GM18858 (cell line): ENCODE data around the gene ABCB6.

Source experiments
- ATAC-seq: cut with Tn5 transposase; IDR thresholded peaks from one replicate; pipeline ENCODE4 v1.9.1; 2021; ENCODE audit not compliant: unreplicated experiment

ABCB6 gene

GRCh38 chr2:219186754-219187456 is 31.9 kb downstream of the ABCB6 start:
- no peak for ATAC-seq

DNA sequence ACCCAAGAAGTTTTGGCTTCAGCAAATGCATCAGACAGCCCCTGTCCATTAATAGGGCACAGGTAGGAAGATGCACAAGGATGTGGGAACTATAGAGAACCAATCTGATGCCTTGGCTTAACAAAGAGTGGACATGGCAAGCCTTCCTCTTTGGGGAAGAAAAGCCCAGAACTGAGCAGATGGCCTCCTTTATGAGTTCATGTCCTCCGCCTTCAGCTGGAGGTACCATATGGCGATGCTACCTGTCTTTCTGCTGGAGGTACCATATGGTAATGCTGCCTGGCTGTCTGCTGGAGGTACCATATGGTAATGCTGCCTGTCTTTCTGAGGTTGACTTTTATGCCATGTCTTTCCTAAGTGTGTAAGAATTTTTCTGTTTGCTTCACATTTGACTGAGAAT is 34.6 kb downstream of the ABCB6 start:
- no peak for ATAC-seq

DNA sequence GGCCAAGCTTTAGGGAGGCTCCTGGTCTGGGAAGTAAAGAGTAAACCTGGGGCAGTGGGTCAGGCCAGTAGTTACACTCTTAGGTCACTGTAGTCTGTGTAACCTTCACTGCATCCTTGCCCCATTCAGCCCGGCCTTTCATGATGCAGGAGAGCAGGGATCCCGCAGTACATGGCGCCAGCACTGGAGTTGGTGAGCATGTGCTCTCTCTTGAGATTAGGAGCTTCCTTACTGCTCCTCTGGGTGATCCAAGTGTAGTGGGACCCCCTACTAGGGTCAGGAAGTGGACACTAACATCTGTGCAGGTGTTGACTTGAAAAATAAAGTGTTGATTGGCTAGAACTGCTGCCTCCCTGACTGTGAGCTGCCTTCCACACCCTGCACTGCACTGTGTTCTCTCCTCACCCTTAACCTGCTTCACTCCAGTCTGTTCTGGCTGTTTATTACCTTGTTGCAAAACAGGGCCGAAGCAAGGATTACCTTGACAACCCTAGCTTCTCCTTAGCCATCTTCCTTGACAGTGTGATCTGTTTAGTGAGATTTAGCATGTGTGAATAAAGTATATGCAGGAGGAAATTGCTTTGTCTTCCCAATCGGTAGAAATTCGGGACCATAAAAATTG is 35.5 kb downstream of the ABCB6 start:
- no peak for ATAC-seq

GRCh38 chr2:219182331-219183150 is 36.2 kb downstream of the ABCB6 start:
- ATAC-seq: no peak

GRCh38 chr2:219181531-219181930 is 37.2 kb downstream of the ABCB6 start:
- no peak for ATAC-seq

- no peak for ATAC-seq
Measured at GRCh38 chr2:219180961-219181360, 37.8 kb downstream of the ABCB6 start.

DNA sequence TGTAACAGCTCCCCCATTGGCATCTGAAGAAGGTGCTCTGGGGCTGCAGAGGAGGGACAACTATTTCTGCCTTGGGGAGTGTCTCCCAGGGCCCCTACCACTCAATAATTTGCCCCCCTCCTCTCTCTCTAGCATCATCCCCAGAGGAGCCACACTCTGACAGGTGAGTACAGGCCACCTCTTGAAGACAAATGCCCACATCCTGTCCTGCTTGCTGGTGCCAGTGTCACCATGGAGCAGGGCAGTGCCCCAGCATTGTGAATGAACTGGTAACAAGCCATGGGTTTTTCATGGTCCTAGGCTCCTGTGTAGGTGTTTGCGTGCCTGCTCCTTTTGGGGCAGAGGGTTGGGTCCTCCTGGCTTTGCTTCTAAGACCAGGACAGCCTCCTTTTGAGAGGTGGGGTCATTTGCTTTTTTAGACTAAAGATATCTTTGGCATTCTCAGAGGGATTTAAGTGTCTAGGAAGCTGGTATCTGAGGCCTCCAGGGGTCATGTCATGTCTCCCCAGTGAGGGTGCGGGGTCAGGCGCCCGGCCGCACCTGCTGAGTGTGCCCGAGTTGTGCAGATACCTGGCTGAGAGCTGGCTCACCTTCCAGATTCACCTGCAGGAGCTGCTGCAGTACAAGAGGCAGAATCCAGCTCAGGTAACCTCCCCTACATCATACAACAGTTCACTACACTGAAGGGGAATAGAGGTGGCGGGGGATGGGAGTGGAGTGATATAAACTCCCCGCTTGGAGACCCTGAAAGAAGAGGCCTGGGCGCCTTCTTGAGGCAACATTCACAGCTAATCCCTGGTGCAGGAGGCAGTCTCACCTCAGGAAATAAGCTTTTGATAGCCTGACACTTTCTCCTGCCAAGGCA is 38.9 kb downstream of the ABCB6 start:
- no peak for ATAC-seq

- peak; percentile 9 for ATAC-seq
Measured at GRCh38 chr2:219178377-219179175, 40.2 kb downstream of the ABCB6 start.

DNA sequence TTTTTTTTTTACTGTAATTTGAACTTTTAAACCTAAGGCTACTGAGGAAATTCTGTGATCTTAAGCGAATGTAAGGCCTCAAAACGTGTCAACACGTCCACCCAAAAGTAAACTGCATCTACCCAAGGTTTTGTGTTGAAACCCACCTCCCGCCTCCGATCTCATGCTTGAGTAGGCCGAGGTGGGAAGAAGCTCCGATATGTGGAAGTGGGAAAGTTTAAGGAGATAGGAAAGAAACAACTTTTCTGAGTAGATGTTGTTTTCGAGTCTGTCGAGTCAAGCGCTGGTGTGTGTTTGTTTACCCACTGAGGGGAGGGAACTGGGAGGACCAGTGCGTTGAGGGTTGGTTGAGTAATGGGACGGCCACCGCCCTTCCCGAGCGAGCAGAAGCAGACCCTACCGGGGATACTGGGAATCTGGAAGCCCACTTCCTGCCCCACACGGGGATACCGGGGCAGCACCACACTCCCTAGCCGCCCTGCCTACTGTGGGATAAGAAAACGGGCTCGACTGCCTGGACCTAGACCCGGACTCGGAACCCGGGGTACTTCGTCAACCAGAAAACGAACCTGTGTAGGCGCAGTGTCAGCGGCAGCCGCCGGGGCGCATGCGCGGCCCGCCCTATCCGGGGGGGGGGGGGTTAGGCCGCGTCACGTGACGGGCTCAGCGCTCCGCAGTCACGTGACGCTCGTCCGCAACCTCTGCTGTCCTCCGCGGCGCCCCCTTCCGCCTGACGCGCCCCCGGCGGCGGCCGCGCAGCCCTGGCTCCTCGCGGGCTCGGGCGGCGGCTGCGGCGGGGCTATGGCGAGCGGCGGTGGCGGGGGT is 41.0 kb downstream of the ABCB6 start, which contains the start of gene RETREG2:
Gene RETREG2 (plus strand): TSS at position 724 of the 825 bp plus-strand sequence. CDS start 78 bp downstream, at position 802.
- peak; percentile 25 for ATAC-seq

DNA sequence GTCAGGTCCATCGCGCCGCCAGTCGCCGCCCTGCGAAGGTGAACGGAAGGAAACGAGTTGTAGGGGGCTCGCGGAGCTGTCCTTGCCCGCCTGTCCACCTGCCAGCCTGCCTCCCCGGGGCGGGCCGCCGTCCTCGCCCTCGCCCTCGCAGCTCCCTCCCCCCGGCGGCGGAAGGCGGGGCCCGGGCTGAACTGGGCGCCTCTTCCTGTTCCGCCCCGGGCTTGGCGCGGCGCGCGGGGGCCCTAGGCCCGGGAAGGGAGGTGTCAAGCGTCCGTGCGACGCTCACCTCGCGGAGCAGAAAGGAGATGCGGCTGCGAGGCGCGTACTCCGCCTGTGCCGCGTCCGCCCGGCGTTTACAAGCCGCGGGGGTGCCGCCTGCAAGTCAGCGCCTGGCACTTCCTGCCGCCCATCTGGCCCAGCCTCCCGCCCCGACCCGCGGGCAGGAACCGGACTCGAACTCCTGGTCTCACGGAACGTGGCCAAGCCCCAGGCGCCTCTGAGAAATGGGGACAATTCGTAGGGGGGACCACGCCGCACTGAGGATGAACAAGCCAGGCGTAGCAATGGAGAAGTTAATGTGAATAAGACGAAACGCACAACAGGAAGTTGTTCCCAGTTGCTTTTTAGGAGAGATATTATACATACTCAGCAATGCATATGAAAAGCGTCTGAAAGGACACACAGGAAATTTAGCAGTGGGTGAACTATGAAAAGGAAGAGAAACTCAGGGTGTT is 41.8 kb downstream of the ABCB6 start, which contains the start of gene CNPPD1:
Gene CNPPD1 (minus strand): TSS at position 108 of the 734 bp plus-strand sequence. CDS start 97 bp downstream, at position 11.
- peak; percentile 47 for ATAC-seq

DNA sequence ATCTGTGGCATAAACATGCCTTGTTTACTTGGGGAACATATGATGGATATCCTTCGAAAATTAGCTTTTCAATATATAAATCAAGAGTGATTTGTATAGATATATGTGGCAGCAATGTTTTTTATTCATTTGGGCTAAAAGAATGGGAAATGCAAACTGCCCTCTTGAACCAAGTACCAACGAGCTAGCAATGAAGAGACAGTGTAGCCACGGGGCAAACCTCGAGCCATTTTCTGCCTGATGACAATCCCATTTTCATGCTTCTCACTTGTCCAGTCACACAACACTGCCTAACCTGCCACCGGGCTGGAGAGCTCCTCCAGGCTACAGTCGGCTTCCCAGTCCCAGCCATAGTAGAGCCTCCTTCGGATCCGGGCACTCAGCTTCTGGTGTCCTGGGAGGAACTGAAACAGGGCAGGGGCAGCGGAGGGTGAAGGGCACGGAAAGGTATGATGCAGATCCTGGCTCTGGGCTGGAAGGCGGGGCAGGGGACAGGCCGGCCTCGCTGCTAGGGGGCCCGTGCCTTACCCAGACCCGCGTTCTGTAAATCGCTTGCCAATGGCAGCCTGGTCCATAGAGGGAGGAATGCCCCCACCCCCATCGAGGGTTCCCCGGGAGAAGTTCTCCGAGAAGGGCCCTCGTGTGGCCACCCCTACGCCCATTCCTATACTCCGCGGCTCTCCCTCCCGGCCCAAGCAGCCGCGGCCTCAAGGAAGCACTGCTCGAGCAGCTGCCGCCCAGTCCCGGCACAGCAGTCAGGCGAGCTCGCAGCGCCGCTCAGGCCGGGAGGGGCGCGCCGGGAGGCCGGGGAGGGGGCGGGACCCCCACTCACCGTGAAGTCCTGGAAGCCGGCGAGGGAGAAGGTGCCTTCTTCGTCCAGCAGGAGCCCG is 42.6 kb downstream of the ABCB6 start:
- ATAC-seq: peak; percentile 10

- no peak for ATAC-seq
Measured at GRCh38 chr2:219175486-219175885, 43.3 kb downstream of the ABCB6 start.

DNA sequence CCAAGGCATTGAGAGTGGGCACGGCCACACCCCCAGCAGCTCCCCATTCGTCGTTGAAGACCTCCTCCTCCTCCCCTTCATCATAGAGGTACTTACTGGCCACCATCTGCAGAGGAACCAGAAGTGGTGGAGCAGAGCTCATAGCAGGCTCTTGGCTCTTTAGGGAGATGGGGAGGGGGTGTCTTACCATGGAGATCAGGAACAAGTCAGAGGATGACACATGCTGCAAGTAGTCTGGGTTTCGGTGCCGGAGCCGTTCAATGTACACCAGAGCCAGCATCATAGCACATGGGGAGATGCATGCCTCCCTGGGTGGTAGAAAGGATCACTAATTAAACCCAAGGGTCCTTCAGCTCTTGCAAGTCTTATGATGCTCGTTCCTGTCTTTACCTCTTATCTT is 44.0 kb downstream of the ABCB6 start:
- ATAC-seq: no peak

- ATAC-seq: no peak
Measured at GRCh38 chr2:219174146-219174545, 44.6 kb downstream of the ABCB6 start.

- ATAC-seq: no peak
Measured at GRCh38 chr2:219173176-219173575, 45.6 kb downstream of the ABCB6 start.

DNA sequence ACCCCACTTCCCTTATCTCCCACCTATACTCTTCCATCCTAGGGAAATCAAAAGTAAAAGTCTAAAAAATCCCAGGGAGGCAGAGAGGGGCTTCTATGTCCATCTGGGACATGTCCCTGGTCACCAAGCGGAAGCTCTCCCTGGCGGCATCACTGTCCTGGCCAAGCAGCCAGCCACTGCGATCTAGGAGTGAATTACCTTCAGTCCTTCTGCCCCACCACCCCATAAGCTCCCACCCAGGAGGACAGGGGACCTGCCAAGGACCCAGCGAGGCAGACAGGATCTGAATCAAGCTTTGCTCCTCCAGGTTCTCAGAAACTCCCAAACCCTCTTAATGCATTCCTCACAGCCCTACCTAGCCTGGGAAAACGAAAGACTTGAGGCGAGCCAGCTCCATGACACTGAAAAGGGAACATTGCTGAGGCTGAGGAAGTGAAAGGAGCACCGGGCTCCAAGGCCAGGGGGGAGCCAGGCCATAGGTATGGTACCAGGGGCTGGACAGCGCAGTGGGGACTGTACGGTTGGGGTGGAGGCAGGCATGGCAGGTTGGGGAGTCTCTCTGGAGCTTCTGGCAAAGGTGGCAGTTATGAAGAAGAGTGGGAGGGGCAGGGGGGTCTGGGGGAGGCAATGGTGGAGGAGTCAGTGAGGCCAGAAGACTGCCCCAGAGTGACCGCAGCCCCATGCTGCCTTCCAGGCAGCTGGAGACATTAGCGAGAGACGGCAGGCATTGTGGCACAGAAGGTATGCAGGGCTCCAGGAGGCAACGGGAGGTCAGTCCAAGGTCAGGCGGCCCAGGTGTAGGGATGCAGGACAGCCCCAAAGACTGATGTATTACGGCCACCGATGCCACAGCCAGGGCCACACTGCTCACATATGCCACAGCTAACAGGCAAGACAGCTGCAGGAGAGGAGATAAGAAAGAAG is 46.3 kb downstream of the ABCB6 start:
- ATAC-seq: no peak
